ENCODE results near the gene FNDC7.

The FNDC7 gene

GRCh38 chr1:108753363-108753762 lies 40.7 kb downstream of the FNDC7 start:
- TF ChIP-seq CTCF (IDR thresholded peaks at IDR 0.05): no peak

- no peak for TF ChIP-seq CTCF (IDR thresholded peaks at IDR 0.05)
These were observed 46.1 kb downstream of the FNDC7 start for GRCh38 chr1:108758796-108759195.

GRCh38 chr1:108767115-108767514 lies 54.4 kb downstream of the FNDC7 start:
- TF ChIP-seq CTCF (IDR thresholded peaks at IDR 0.05): no peak

GRCh38 chr1:108767708-108768107 lies 55.0 kb downstream of the FNDC7 start:
- TF ChIP-seq CTCF (IDR thresholded peaks at IDR 0.05): no peak

GRCh38 chr1:108777839-108778238 lies 65.1 kb downstream of the FNDC7 start:
- TF ChIP-seq CTCF (IDR thresholded peaks at IDR 0.05): no peak

- TF ChIP-seq CTCF (IDR thresholded peaks at IDR 0.05): no peak
These were observed 66.7 kb downstream of the FNDC7 start for GRCh38 chr1:108779455-108779854.

- TF ChIP-seq CTCF (IDR thresholded peaks at IDR 0.05): no peak
These were observed 68.3 kb downstream of the FNDC7 start for GRCh38 chr1:108780937-108781574.

- no peak for TF ChIP-seq CTCF (IDR thresholded peaks at IDR 0.05)
These were observed 72.6 kb downstream of the FNDC7 start for GRCh38 chr1:108785264-108785663.
